GM12892 (cell line): ENCODE measurements around the gene TMEM266.

ENCODE experiments used
- POLR2A ChIP-seq: IDR thresholded peaks from 2 replicates; pipeline ENCODE4 v1.6.1; 2011; ENCODE audit warnings: low read depth, low read length, control low read depth
- POLR2AphosphoS5 ChIP-seq: IDR thresholded peaks from 2 replicates; pipeline ENCODE4 v1.6.1; 2011; ENCODE audit warnings: low read depth, low read length, control low read depth
- TAF1 ChIP-seq: IDR thresholded peaks from 2 replicates; pipeline ENCODE4 v1.6.1; 2011; ENCODE audit warnings: low read depth, mild to moderate bottlenecking, control low read depth, low read length, borderline replicate concordance

- TF ChIP-seq POLR2A (no peak), POLR2AphosphoS5 (no peak), TAF1 (no peak)
Observed at GRCh38 chr15:76056931-76057330, 2.9 kb upstream of the TMEM266 start.
